Upper lobe of left lung (tissue), 6 donors: ENCODE results near the gene FILIP1L. TPM values are rescaled to one million over a fixed set of nuclear protein-coding genes. Genes with fewer than 3 reads are reported as not detected.

Experiments
- ATAC-seq, 2 donors: fragments of 200-7000 bp; cut with Tn5 transposase; one replicate each; pipeline ENCODE4 v1.9.1; 2022; ENCODE audit warnings: mild to moderate bottlenecking in 2 of 2, moderate library complexity in 2 of 2; ENCODE audit not compliant: low FRiP score in 2 of 2
- DNase-seq, 2 donors: peaks; one replicate each; pipeline ENCODE4 v3.0.0-alpha.2; 2019 to 2020
- H3K27ac ChIP-seq, 4 donors: fragments of 200-600 bp; sonication (generic); one replicate each; pipeline ENCODE4 v1.5.1; 2016 to 2019
- H3K27me3 ChIP-seq, 4 donors: fragments of 200-600 bp; sonication (generic); one replicate each; pipeline ENCODE4 v1.5.1; 2017 to 2019
- H3K36me3 ChIP-seq, 4 donors: fragments of 200-600 bp; sonication (generic); one replicate each; pipeline ENCODE4 v1.5.1; 2016 to 2019
- H3K4me1 ChIP-seq, 4 donors: fragments of 200-600 bp; sonication (generic); one replicate each; pipeline ENCODE4 v1.5.1; 2018 to 2019
- H3K4me3 ChIP-seq, 4 donors: fragments of 200-600 bp; sonication (generic); one replicate each; pipeline ENCODE4 v1.5.1; 2017 to 2019; ENCODE audit warnings: mild to moderate bottlenecking in 2 of 4, moderate library complexity in 1 of 4
- H3K9me3 ChIP-seq, 4 donors: fragments of 200-600 bp; sonication (generic); one replicate each; pipeline ENCODE4 v1.5.1; 2018 to 2019
- CTCF ChIP-seq, 6 experiments: fragments of 450-650 bp in 4 of 6; fragments of 200-600 bp in 2 of 6; sonication (generic) in 2 of 6; IDR thresholded peaks; one replicate each; pipeline ENCODE4 v1.5.1; 2016 to 2019; ENCODE audit warnings: antibody characterized with exemption in 6 of 6
- EP300 ChIP-seq, 4 donors: sonication (generic); formaldehyde crosslinking; IDR thresholded peaks; one replicate each; pipeline ENCODE4 v1.5.1; 2017; ENCODE audit warnings: antibody characterized with exemption in 4 of 4, control low read depth in 2 of 4
- POLR2A ChIP-seq, 4 donors: fragments of 450-650 bp; IDR thresholded peaks; one replicate each; pipeline ENCODE4 v1.5.1; 2016 to 2017; ENCODE audit warnings: antibody characterized with exemption in 4 of 4, mild to moderate bottlenecking in 2 of 4
- POLR2AphosphoS5 ChIP-seq, 2 donors: sonication (generic); formaldehyde crosslinking; IDR thresholded peaks; one replicate each; pipeline ENCODE4 v1.5.1; 2017; ENCODE audit warnings: antibody characterized with exemption in 2 of 2
- WGBS, 2 donors: methylation state at CpG; one replicate each; pipeline ENCODE4 v1.1.5; 2017 to 2018; 5-methylcytosine and 5-hydroxymethylcytosine counted together
- total RNA-seq, 6 donors: library from RNA; depleted of rRNA in 4 of 6; stranded (reverse); fragments of >200 nt in 4 of 6; gene quantifications; one replicate each; pipeline versions ENCODE4 v1.1.0 to v1.2.1, GENCODE V29; 2016 to 2021
- donor health status: DM: no; HTN: no; CAD: no; lungs with moderate emphysema.
- donor health status: DM: no; HTN: yes; CAD: no; lungs with severe emphysema.

FILIP1L gene
- total RNA-seq, 6 donors from 2014 or later, result 19.4 to 38.2 (median 25.9) TPM

GRCh38 chr3:99864289-99864688, 250.0 kb downstream of the FILIP1L start:
- WGBS, 2 donors, result 94 to 98% methylated on average over 2 of the region's 2 CpGs
- Histone ChIP-seq H3K36me3 (peaks cover 0 to 20% (median 3%) of the 10 kb centered on the region in 4 donors), H3K9me3 (no peaks in the 10 kb centered on the region), H3K27ac (no peak overlapping the region), H3K4me1 (peaks cover 12 to 29% (median 15%) of the 10 kb centered on the region in 4 donors), H3K4me3 (no peak overlapping the region), H3K27me3 (no peaks in the 10 kb centered on the region)
- DNase-seq (no peak), ATAC-seq (no peak)
- TF ChIP-seq CTCF (IDR thresholded peaks at IDR 0.05), result no peak
- no peak for TF ChIP-seq POLR2A (IDR thresholded peaks at IDR 0.05)
- no peak for TF ChIP-seq POLR2AphosphoS5 (IDR thresholded peaks at IDR 0.05)
- TF ChIP-seq EP300 (IDR thresholded peaks at IDR 0.05), result no peak

GRCh38 chr3:99863588-99863987, 250.7 kb downstream of the FILIP1L start:
- Histone ChIP-seq H3K27ac (no peak overlapping the region), H3K9me3 (no peaks in the 10 kb centered on the region), H3K36me3 (peaks cover 0 to 20% (median 3%) of the 10 kb centered on the region in 4 donors), H3K4me1 (peaks cover 12 to 32% (median 15%) of the 10 kb centered on the region in 4 donors), H3K27me3 (no peaks in the 10 kb centered on the region), H3K4me3 (no peak overlapping the region)
- WGBS, 2 donors, result 63 to 77% methylated on average over 2 of the region's 2 CpGs
- no peak for TF ChIP-seq EP300 (IDR thresholded peaks at IDR 0.05)
- no peak for TF ChIP-seq POLR2AphosphoS5 (IDR thresholded peaks at IDR 0.05)
- no peak for TF ChIP-seq POLR2A (IDR thresholded peaks at IDR 0.05)
- no peak for TF ChIP-seq CTCF (IDR thresholded peaks at IDR 0.05)
- ATAC-seq, result no peak
- DNase-seq, result no peak

GRCh38 chr3:99863002-99863401, 251.3 kb downstream of the FILIP1L start:
- TF ChIP-seq EP300 (IDR thresholded peaks at IDR 0.05) (no peak), POLR2AphosphoS5 (IDR thresholded peaks at IDR 0.05) (no peak), CTCF (IDR thresholded peaks at IDR 0.05) (no peak)
- peaks cover 0 to 23% (median 3%) of the 10 kb centered on the region in 4 donors for H3K36me3 ChIP-seq
- WGBS, 2 donors, result 90% methylated on average over 3 to 6 of the region's 6 CpGs
- ATAC-seq (no peak), DNase-seq (no peak)
- H3K4me3 ChIP-seq, result no peak overlapping the region
- peaks cover 12 to 31% (median 15%) of the 10 kb centered on the region in 4 donors for H3K4me1 ChIP-seq
- H3K27ac ChIP-seq, result no peak overlapping the region
- no peaks in the 10 kb centered on the region for H3K9me3 ChIP-seq
- no peaks in the 10 kb centered on the region for H3K27me3 ChIP-seq

- peak in 1 of 2 donors; percentile 22 for ATAC-seq
- H3K4me3 ChIP-seq, result no peak overlapping the region
- H3K36me3 ChIP-seq, result peaks cover 0 to 24% (median 3%) of the 10 kb centered on the region in 4 donors
- H3K9me3 ChIP-seq, result no peaks in the 10 kb centered on the region
- DNase-seq, result no peak
- H3K27me3 ChIP-seq, result no peaks in the 10 kb centered on the region
- TF ChIP-seq CTCF (IDR thresholded peaks at IDR 0.05) (no peak), EP300 (IDR thresholded peaks at IDR 0.05) (no peak), POLR2AphosphoS5 (IDR thresholded peaks at IDR 0.05) (no peak), POLR2A (IDR thresholded peaks at IDR 0.05) (no peak)
- peak overlapping the region in 1 of 4 donors; percentile 54 for H3K27ac ChIP-seq
- 64 to 89% methylated on average over 2 of the region's 2 CpGs for WGBS, 2 donors
- H3K4me1 ChIP-seq, result peaks cover 8 to 28% (median 13%) of the 10 kb centered on the region in 4 donors
These were observed 252.1 kb downstream of the FILIP1L start for GRCh38 chr3:99862208-99862607.

- TF ChIP-seq EP300 (IDR thresholded peaks at IDR 0.05) (no peak), POLR2AphosphoS5 (IDR thresholded peaks at IDR 0.05) (no peak), POLR2A (IDR thresholded peaks at IDR 0.05) (no peak), CTCF (IDR thresholded peaks at IDR 0.05) (no peak)
- Histone ChIP-seq H3K27ac (peak overlapping the region in 1 of 4 donors; percentile 54), H3K27me3 (no peaks in the 10 kb centered on the region), H3K9me3 (no peaks in the 10 kb centered on the region), H3K36me3 (peaks cover 0 to 24% (median 3%) of the 10 kb centered on the region in 4 donors), H3K4me1 (peaks cover 0 to 18% (median 3%) of the 10 kb centered on the region in 4 donors), H3K4me3 (no peak overlapping the region)
- ATAC-seq (no peak), DNase-seq (no peak)
- WGBS, 2 donors, result 95 to 97% methylated on average over 1 of the region's 1 CpG
These were observed 253.1 kb downstream of the FILIP1L start for GRCh38 chr3:99861216-99861615.
